Measurements from ENCODE around the gene ELAC2.

GRCh38 chr17:12963505-12963904 lies 54.3 kb downstream of the ELAC2 start:
- TF ChIP-seq POLR2AphosphoS5 (IDR thresholded peaks at IDR 0.05) (no peak), EP300 (IDR thresholded peaks at IDR 0.05) (no peak), CTCF (IDR thresholded peaks at IDR 0.05) (no peak)
